GM19438 (cell line): ENCODE data around the gene LRRTM2.

Experiments
- ATAC-seq: cut with Tn5 transposase; IDR thresholded peaks from one replicate; pipeline ENCODE4 v1.9.1; 2021; ENCODE audit warnings: low read depth; ENCODE audit not compliant: unreplicated experiment

LRRTM2 gene

GRCh38 chr5:138884094-138884493 is 9.0 kb upstream of the LRRTM2 start:
- ATAC-seq = no peak

- ATAC-seq = no peak
These were observed 8.1 kb upstream of the LRRTM2 start for GRCh38 chr5:138883211-138883610.

- ATAC-seq = no peak
These were observed 3.5 kb upstream of the LRRTM2 start for GRCh38 chr5:138878437-138879235.

- ATAC-seq = no peak
These were observed 1.7 kb upstream of the LRRTM2 start for GRCh38 chr5:138876811-138877210.

- ATAC-seq = no peak
These were observed 811 bp upstream of the LRRTM2 start for GRCh38 chr5:138875946-138876345.

GRCh38 chr5:138875552-138875875 is 379 bp upstream of the LRRTM2 start:
- ATAC-seq = no peak

- no peak for ATAC-seq
These were observed 894 bp downstream of the LRRTM2 start for GRCh38 chr5:138874241-138874640.

GRCh38 chr5:138873466-138874221 is 1.5 kb downstream of the LRRTM2 start:
- ATAC-seq = no peak

GRCh38 chr5:138872841-138873465 is 2.2 kb downstream of the LRRTM2 start:
- ATAC-seq = no peak

GRCh38 chr5:138870611-138871010 is 4.5 kb downstream of the LRRTM2 start:
- ATAC-seq = no peak

GRCh38 chr5:138869763-138870500 is 5.2 kb downstream of the LRRTM2 start:
- ATAC-seq = no peak

- no peak for ATAC-seq
These were observed 6.1 kb downstream of the LRRTM2 start for GRCh38 chr5:138869038-138869437.

- ATAC-seq = no peak
These were observed 8.1 kb downstream of the LRRTM2 start for GRCh38 chr5:138867011-138867410.

- no peak for ATAC-seq
These were observed 22.0 kb downstream of the LRRTM2 start for GRCh38 chr5:138853132-138853531.

GRCh38 chr5:138850865-138851435 is 24.2 kb downstream of the LRRTM2 start:
- no peak for ATAC-seq

- no peak for ATAC-seq
These were observed 25.3 kb downstream of the LRRTM2 start for GRCh38 chr5:138849882-138850281.

GRCh38 chr5:138849439-138849838 is 25.7 kb downstream of the LRRTM2 start:
- no peak for ATAC-seq

- ATAC-seq = no peak
These were observed 30.2 kb downstream of the LRRTM2 start for GRCh38 chr5:138844812-138845513.

- ATAC-seq = no peak
These were observed 31.0 kb downstream of the LRRTM2 start for GRCh38 chr5:138844125-138844461.
